Panc1 (cell line): ENCODE results near the gene PDZD2. TPM values are rescaled to one million over a fixed set of nuclear protein-coding genes. Genes with fewer than 3 reads are reported as not detected.

Experiments used
- ATAC-seq: fragments of 200-7000 bp; cut with Tn5 transposase; 2 replicates; pipeline ENCODE4 v1.9.1; 2020; ENCODE audit warnings: mild to moderate bottlenecking, moderate library complexity
- BruUV-seq: library from RNA; stranded (reverse); fragments of 400-500 nt; replicated peaks from 2 replicates; lab custom pipeline; 2021; lab: Mats Ljungman, UMichigan
- CTCF ChIA-PET: fragments of 300-600 bp; sonication (Branson Sonifier 250); formaldehyde crosslinking; loops from one replicate; lab custom pipeline; 2022; ENCODE audit warnings: antibody characterized with exemption; lab: Charles Lee
- POLR2A ChIA-PET: fragments of 300-600 bp; sonication (Branson Sonifier 250); formaldehyde crosslinking; loops from one replicate; lab custom pipeline; 2022; ENCODE audit warnings: antibody characterized with exemption; lab: Charles Lee
- DNase-seq: peaks from one replicate; pipeline ENCODE4 v3.0.0-alpha.2; 2010; ENCODE audit warnings: low read depth, low spot score
- H3K27ac ChIP-seq: 2 replicates; pipeline ENCODE4 v1.5.1; 2011; ENCODE audit warnings: mild to moderate bottlenecking, low read length, inconsistent platforms
- H3K27me3 ChIP-seq: fragments of 200-500 bp; sonication (Bioruptor generic); 2 replicates; pipeline ENCODE4 v1.6.0; 2014; ENCODE audit warnings: low read length, inconsistent platforms; ENCODE audit not compliant: control insufficient read depth, insufficient read depth
- H3K36me3 ChIP-seq: fragments of 200-500 bp; sonication (Bioruptor generic); 2 replicates; pipeline ENCODE4 v1.5.1; 2014; ENCODE audit warnings: inconsistent platforms, mild to moderate bottlenecking, low read length, moderate library complexity; ENCODE audit not compliant: control insufficient read depth, insufficient read depth
- H3K4me1 ChIP-seq: 2 replicates; pipeline ENCODE4 v1.5.1; 2011; ENCODE audit warnings: inconsistent platforms, mild to moderate bottlenecking, low read length, moderate library complexity; ENCODE audit not compliant: control insufficient read depth, insufficient read depth
- H3K4me3 ChIP-seq, 2 experiments: 2 replicates each; pipeline ENCODE4 v1.5.1; 2011 to 2012; ENCODE audit warnings: low read depth in 2 of 2, low read length in 2 of 2, mild to moderate bottlenecking in 2 of 2, inconsistent platforms in 1 of 2, moderate library complexity in 1 of 2
- H3K9me3 ChIP-seq: fragments of 200-500 bp; sonication (Bioruptor generic); 2 replicates; pipeline ENCODE4 v1.5.1; 2014; ENCODE audit warnings: low read depth, mild to moderate bottlenecking, inconsistent platforms, low read length, moderate library complexity; ENCODE audit not compliant: control insufficient read depth, insufficient read depth
- POLR2AphosphoS5 ChIP-seq: IDR thresholded peaks from 2 replicates; pipeline ENCODE4 v1.6.1; 2012; ENCODE audit warnings: mild to moderate bottlenecking, low read depth, low read length, moderate library complexity
- SIN3A ChIP-seq: IDR thresholded peaks from 2 replicates; pipeline ENCODE4 v1.6.1; 2012; ENCODE audit warnings: low read depth, mild to moderate bottlenecking, low read length, moderate library complexity, borderline replicate concordance; ENCODE audit not compliant: insufficient read depth
- TCF7L2 ChIP-seq: IDR thresholded peaks from 2 replicates; pipeline ENCODE4 v1.6.1; 2011; ENCODE audit warnings: mild to moderate bottlenecking, low read depth, low read length, inconsistent platforms
- in situ Hi-C: cut with HindIII; loops from 2 replicates; pipeline ENCODE4 v1.10.0; 2016; ENCODE audit warnings: low sequenced_read_pairs, low pct_unique_long_range_greater_than_20kb
- intact Hi-C: fragments of 100-400 bp; cut with micrococcal nuclease; formaldehyde crosslinking; loops from one replicate; pipeline ENCODE4 v1.10.0; 2022; ENCODE audit not compliant: unreplicated experiment
- total RNA-seq: library from RNA; stranded (reverse); gene quantifications from one replicate; pipeline ENCODE4 v1.2.1, GENCODE V29; 2021; ENCODE audit not compliant: unreplicated experiment
- TF ChIP-seq, protein P1 (sequence below): fragments of 450-650 bp; IDR thresholded peaks from 2 replicates; pipeline ENCODE4 v1.5.1; 2017; ENCODE audit warnings: mild to moderate bottlenecking
- TF ChIP-seq, protein P2 (sequence below), 2 experiments: IDR thresholded peaks; 2 replicates each; pipeline ENCODE4 v1.6.1; 2011 to 2012; ENCODE audit warnings: low read depth in 2 of 2, control low read depth in 1 of 2, low read length in 1 of 2, mild to moderate bottlenecking in 1 of 2, moderate library complexity in 1 of 2; ENCODE audit not compliant: insufficient read depth in 1 of 2

PDZD2 gene
- total RNA-seq, 1 experiment from 2014 or later = 0.10 TPM

DNA sequence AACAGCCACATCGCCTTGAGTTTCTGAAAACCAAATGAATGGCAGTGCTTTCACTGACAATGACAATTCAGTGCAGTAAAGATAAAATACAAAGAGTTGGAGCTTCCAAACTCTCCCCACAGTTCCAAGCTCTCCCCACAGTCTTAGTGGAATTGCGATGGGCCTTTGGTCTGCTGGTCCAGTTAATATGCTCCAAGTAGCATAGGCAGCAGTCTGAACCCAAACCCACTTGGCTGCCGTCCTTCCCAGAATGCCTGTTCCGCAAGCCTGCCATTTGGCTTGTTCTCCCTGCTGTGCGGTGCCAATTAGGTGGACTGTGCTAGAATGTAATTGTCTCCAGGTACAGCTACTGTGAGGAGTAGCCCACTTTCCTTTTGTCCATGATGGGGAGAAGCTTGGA, 285.1 kb downstream of the PDZD2 start:
- no TSS peak for BruUV-seq
- POLR2A ChIA-PET = no interaction called here
- DNase-seq (no peak), ATAC-seq (no peak)
- Histone ChIP-seq H3K4me3 (no peak overlapping the region), H3K4me1 (no peaks in the 10 kb centered on the region), H3K27ac (no peak overlapping the region), H3K27me3 (peaks cover 3% of the 10 kb centered on the region), H3K9me3 (no peaks in the 10 kb centered on the region), H3K36me3 (no peaks in the 10 kb centered on the region)
- CTCF ChIA-PET = no interaction called here
- TF ChIP-seq SIN3A (no peak), TCF7L2 (no peak), POLR2AphosphoS5 (no peak)
- TF ChIP-seq, protein P1, sequence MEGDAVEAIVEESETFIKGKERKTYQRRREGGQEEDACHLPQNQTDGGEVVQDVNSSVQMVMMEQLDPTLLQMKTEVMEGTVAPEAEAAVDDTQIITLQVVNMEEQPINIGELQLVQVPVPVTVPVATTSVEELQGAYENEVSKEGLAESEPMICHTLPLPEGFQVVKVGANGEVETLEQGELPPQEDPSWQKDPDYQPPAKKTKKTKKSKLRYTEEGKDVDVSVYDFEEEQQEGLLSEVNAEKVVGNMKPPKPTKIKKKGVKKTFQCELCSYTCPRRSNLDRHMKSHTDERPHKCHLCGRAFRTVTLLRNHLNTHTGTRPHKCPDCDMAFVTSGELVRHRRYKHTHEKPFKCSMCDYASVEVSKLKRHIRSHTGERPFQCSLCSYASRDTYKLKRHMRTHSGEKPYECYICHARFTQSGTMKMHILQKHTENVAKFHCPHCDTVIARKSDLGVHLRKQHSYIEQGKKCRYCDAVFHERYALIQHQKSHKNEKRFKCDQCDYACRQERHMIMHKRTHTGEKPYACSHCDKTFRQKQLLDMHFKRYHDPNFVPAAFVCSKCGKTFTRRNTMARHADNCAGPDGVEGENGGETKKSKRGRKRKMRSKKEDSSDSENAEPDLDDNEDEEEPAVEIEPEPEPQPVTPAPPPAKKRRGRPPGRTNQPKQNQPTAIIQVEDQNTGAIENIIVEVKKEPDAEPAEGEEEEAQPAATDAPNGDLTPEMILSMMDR = no peak
- TF ChIP-seq, protein P2, sequence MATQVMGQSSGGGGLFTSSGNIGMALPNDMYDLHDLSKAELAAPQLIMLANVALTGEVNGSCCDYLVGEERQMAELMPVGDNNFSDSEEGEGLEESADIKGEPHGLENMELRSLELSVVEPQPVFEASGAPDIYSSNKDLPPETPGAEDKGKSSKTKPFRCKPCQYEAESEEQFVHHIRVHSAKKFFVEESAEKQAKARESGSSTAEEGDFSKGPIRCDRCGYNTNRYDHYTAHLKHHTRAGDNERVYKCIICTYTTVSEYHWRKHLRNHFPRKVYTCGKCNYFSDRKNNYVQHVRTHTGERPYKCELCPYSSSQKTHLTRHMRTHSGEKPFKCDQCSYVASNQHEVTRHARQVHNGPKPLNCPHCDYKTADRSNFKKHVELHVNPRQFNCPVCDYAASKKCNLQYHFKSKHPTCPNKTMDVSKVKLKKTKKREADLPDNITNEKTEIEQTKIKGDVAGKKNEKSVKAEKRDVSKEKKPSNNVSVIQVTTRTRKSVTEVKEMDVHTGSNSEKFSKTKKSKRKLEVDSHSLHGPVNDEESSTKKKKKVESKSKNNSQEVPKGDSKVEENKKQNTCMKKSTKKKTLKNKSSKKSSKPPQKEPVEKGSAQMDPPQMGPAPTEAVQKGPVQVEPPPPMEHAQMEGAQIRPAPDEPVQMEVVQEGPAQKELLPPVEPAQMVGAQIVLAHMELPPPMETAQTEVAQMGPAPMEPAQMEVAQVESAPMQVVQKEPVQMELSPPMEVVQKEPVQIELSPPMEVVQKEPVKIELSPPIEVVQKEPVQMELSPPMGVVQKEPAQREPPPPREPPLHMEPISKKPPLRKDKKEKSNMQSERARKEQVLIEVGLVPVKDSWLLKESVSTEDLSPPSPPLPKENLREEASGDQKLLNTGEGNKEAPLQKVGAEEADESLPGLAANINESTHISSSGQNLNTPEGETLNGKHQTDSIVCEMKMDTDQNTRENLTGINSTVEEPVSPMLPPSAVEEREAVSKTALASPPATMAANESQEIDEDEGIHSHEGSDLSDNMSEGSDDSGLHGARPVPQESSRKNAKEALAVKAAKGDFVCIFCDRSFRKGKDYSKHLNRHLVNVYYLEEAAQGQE (IDR thresholded peaks at IDR 0.05; ENCODE audit: insufficient read depth in 1 of 2, low read depth in 2 of 2, low read length in 1 of 2) = no peak
- in situ Hi-C loops (no loop called here), intact Hi-C loops (no loop called here)

DNA sequence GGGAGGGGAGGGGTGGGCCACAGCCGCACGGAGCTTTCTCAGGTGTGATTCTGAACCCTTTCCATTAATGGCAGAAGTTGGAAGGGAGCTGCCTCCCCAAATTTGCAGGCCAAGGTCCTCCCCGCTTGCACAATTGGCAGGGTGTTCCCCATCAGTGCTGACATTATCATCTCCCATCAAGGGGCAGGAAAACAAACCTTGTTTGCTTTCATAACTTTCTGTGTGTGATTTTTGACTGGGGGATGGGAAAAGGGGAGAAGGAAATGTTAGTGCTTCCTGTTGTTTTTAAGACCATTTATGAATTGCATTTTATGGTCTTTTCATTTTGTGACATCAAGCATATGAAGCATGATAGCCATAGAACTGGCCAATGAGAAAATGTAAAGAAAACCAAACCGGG, 292.9 kb downstream of the PDZD2 start:
- BruUV-seq = no TSS peak
- POLR2A ChIA-PET = no interaction called here
- peaks cover 5% of the 10 kb centered on the region for H3K27me3 ChIP-seq
- H3K36me3 ChIP-seq = no peaks in the 10 kb centered on the region
- CTCF ChIA-PET = no interaction called here
- ATAC-seq (no peak), DNase-seq (no peak)
- in situ Hi-C loops = no loop called here
- no peak overlapping the region for H3K4me3 ChIP-seq
- intact Hi-C loops = no loop called here
- H3K4me1 ChIP-seq = no peaks in the 10 kb centered on the region
- TF ChIP-seq TCF7L2 (no peak), SIN3A (no peak), POLR2AphosphoS5 (no peak)
- TF ChIP-seq, protein P2 (IDR thresholded peaks at IDR 0.05; ENCODE audit: insufficient read depth in 1 of 2, low read depth in 2 of 2, low read length in 1 of 2) = no peak
- TF ChIP-seq, protein P1 = no peak
- H3K9me3 ChIP-seq = no peaks in the 10 kb centered on the region
- H3K27ac ChIP-seq = no peak overlapping the region
